NCI-H82 (cell line): Measurements from ENCODE around the gene PTP4A2.

Source experiments
- DNase-seq: peaks from one replicate; lab custom pipeline; 2025; lab: John Stamatoyannopoulos, UW

Gene PTP4A2

DNA sequence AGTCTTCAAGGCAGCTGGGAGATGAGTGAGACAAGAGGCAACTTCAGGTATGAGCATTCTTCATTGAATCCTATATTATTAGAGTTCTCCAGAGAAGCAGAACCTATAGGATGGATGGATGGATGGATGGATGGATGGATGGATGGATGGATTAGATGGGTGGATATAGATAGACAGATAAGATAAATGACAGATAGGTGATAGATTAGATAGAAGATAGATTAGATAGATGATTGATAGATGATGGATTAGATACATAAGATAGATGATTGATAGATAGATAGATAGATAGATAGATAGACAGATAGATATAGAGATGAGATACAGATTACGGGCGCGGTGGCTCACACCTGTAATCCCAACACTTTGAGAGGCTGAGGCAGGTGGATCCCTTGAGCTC, 79.1 kb downstream of the PTP4A2 start:
- no peak for DNase-seq

- DNase-seq = no peak
Observed at GRCh38 chr1:31857863-31858262, 80.3 kb downstream of the PTP4A2 start.
